Liver (tissue), 9 donors: ENCODE data around the gene TARDBP. TPM values are rescaled to one million over a fixed set of nuclear protein-coding genes. Genes with fewer than 3 reads are reported as not detected.
A peak's percentile ranks its signal among the peaks of the same experiment; 100 is the strongest.
"Not testable (repeated sequence)": the region's sequence is repeated elsewhere in the genome, so short reads cannot be mapped to it uniquely, and the experiment has no call there.

Experiments used
- DNase-seq: peaks from one replicate; pipeline ENCODE4 v3.0.0-alpha.2; 2017; ENCODE audit warnings: low spot score
- H3K27ac ChIP-seq, 2 donors: one replicate each; pipeline ENCODE4 v1.7.0; 2013; ENCODE audit warnings: inconsistent platforms in 2 of 2, low read length in 2 of 2, control low read depth in 1 of 2, low read depth in 1 of 2, mild to moderate bottlenecking in 1 of 2
- H3K27me3 ChIP-seq, 4 donors: one replicate each; pipeline versions ENCODE4 v1.6.1 to v1.7.0; 2013; ENCODE audit warnings: low read length in 3 of 4, inconsistent platforms in 1 of 4, mild to moderate bottlenecking in 1 of 4, moderate library complexity in 1 of 4; ENCODE audit not compliant: control insufficient read depth in 4 of 4, insufficient read depth in 4 of 4
- H3K36me3 ChIP-seq, 4 donors: one replicate each; pipeline versions ENCODE4 v1.6.1 to v1.7.0; 2013; ENCODE audit warnings: low read length in 3 of 4, mild to moderate bottlenecking in 3 of 4, low read depth in 1 of 4, moderate library complexity in 1 of 4; ENCODE audit not compliant: control insufficient read depth in 4 of 4, insufficient read depth in 3 of 4
- H3K4me1 ChIP-seq, 4 donors: one replicate each; pipeline versions ENCODE4 v1.6.1 to v1.7.0; 2013; ENCODE audit warnings: low read length in 3 of 4, mild to moderate bottlenecking in 3 of 4, moderate library complexity in 1 of 4; ENCODE audit not compliant: control insufficient read depth in 4 of 4, insufficient read depth in 4 of 4
- H3K4me3 ChIP-seq, 3 donors: one replicate each; pipeline versions ENCODE4 v1.6.1 to v1.7.0; 2013; ENCODE audit warnings: low read length in 3 of 3, control low read depth in 1 of 3, low read depth in 1 of 3, mild to moderate bottlenecking in 1 of 3
- H3K9ac ChIP-seq, 2 donors: one replicate each; pipeline ENCODE4 v1.7.0; 2013; ENCODE audit warnings: low read length in 2 of 2, mild to moderate bottlenecking in 2 of 2, moderate library complexity in 2 of 2, control low read depth in 1 of 2, low read depth in 1 of 2
- H3K9me3 ChIP-seq, 4 donors: one replicate each; pipeline versions ENCODE4 v1.6.1 to v1.7.0; 2013; ENCODE audit warnings: low read length in 3 of 4; ENCODE audit not compliant: control insufficient read depth in 4 of 4
- EGR1 ChIP-seq, 2 donors: IDR thresholded peaks; 2 replicates each; pipeline ENCODE4 v1.6.1; 2016 to 2018; ENCODE audit warnings: antibody characterized with exemption in 2 of 2, low read depth in 2 of 2
- FOXA1 ChIP-seq: IDR thresholded peaks from 2 replicates; pipeline ENCODE4 v1.6.1; 2016; ENCODE audit warnings: antibody characterized with exemption
- FOXA2 ChIP-seq: IDR thresholded peaks from 2 replicates; pipeline ENCODE4 v1.6.1; 2016; ENCODE audit warnings: antibody characterized with exemption
- GABPA ChIP-seq, 2 donors: IDR thresholded peaks in 1 of 2; conservative IDR thresholded peaks in 1 of 2; 2 replicates each; pipeline ENCODE4 v1.6.1; 2016; ENCODE audit warnings: antibody characterized with exemption in 2 of 2, mild to moderate bottlenecking in 1 of 2, moderate library complexity in 1 of 2
- HNF4A ChIP-seq, 2 donors: conservative IDR thresholded peaks; 2 replicates each; pipeline ENCODE4 v1.6.1; 2016; ENCODE audit warnings: antibody characterized with exemption in 2 of 2, mild to moderate bottlenecking in 2 of 2
- HNF4G ChIP-seq: IDR thresholded peaks from 2 replicates; pipeline ENCODE4 v1.6.1; 2016; ENCODE audit warnings: antibody characterized with exemption
- JUND ChIP-seq, 2 donors: IDR thresholded peaks; 2 replicates each; pipeline ENCODE4 v1.6.1; 2016; ENCODE audit warnings: antibody characterized with exemption in 2 of 2
- NR2F2 ChIP-seq: IDR thresholded peaks from 2 replicates; pipeline ENCODE4 v1.6.1; 2016; ENCODE audit warnings: antibody characterized with exemption
- RAD21 ChIP-seq, 2 donors: IDR thresholded peaks; 2 replicates each; pipeline ENCODE4 v1.6.1; 2016; ENCODE audit warnings: antibody characterized with exemption in 2 of 2, mild to moderate bottlenecking in 2 of 2
- RXRA ChIP-seq, 2 donors: IDR thresholded peaks; 2 replicates each; pipeline ENCODE4 v1.6.1; 2017 to 2018; ENCODE audit warnings: antibody characterized with exemption in 2 of 2, mild to moderate bottlenecking in 1 of 2
- SP1 ChIP-seq: IDR thresholded peaks from 2 replicates; pipeline ENCODE4 v1.6.1; 2018; ENCODE audit warnings: antibody characterized with exemption, mild to moderate bottlenecking
- YY1 ChIP-seq: IDR thresholded peaks from 2 replicates; pipeline ENCODE4 v1.6.1; 2016; ENCODE audit warnings: antibody characterized with exemption, mild to moderate bottlenecking
- WGBS: extraction: QIAGEN DNeasy Blood & Tissue Kit; methylation state at CpG from one replicate; pipeline ENCODE4 v1.1.7; 2013; 5-methylcytosine and 5-hydroxymethylcytosine counted together
- polyA plus RNA-seq, 2 donors: library from polyadenylated mRNA; stranded (reverse) in 1 of 2; unstranded in 1 of 2; fragments of 200-250 nt in 1 of 2; fragments of >200 nt in 1 of 2; fragmentation: Nextera tagmentation in 1 of 2; extraction: Ambion mirVana in 1 of 2; gene quantifications; one replicate each; pipeline versions ENCODE4 v1.2.1 to v1.2.3, GENCODE V29; 2013 to 2015
- total RNA-seq, 2 donors: library from RNA; depleted of rRNA; stranded (reverse); fragments of >200 nt; gene quantifications; one replicate each; pipeline ENCODE4 v1.2.3, GENCODE V29; 2014
- TF ChIP-seq, protein P1 (sequence below): IDR thresholded peaks from 2 replicates; pipeline ENCODE4 v1.6.1; 2016; ENCODE audit warnings: antibody characterized with exemption
- TF ChIP-seq, protein P2 (sequence below): IDR thresholded peaks from 2 replicates; pipeline ENCODE4 v1.6.1; 2016; ENCODE audit warnings: antibody characterized with exemption
- TF ChIP-seq, protein P3 (sequence below): IDR thresholded peaks from 2 replicates; pipeline ENCODE4 v1.6.1; 2016; ENCODE audit warnings: antibody characterized with exemption
- TF ChIP-seq, protein P4 (sequence below): fragments of 150-350 bp; IDR thresholded peaks from 2 replicates; pipeline ENCODE4 v1.5.1; 2017; ENCODE audit warnings: improper control_type of control experiment, low read depth, low read length; ENCODE audit not compliant: missing input control
- donor health status: healthy.
- donor health status: healthy.
- donor health status: healthy.
- donor health status: healthy.
- donor health status: healthy.

The TARDBP gene
- total and polyA plus RNA-seq, 4 donors: 44.4 to 87.6 (median 79.2) TPM

DNA sequence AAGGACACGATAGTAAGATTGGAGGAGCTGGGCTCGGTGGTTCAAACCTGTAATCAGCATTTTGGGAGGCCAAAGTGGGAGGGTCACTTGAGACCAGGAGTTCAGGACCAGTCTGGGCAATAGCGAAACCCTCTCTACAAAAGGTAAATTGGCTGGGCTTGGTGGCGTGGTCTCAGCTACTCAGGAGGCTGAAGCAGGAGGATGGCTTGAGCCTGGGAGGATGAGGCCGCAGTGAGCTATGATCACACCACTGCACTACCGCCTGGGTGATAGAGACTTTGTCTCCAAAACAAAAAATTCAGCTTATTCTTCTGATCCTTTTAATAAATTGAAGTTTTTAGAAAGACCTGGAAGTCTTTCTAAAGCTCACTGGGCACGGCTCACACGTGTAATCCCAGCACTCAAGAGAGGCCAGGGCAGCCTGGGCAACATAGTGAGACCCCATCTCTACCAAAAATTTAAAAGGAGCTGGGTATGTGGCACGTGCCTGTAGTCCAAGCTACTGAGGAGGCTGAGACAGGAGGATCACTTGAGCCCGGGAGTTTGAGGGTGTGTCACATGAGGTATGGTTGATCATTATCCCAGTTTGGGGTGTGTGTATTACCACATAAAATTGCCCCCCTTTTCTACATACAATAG lies 19.3 kb downstream of the TARDBP start:
- H3K9me3 ChIP-seq: no peaks in the 10 kb centered on the region
- no peak overlapping the region for H3K27ac ChIP-seq
- no peaks in the 10 kb centered on the region for H3K27me3 ChIP-seq
- H3K4me3 ChIP-seq: no peak overlapping the region
- 95% methylated on average over 10 of the region's 10 CpGs for WGBS
- TF ChIP-seq HNF4G: no peak
- H3K4me1 ChIP-seq: peaks cover 0 to 2% (median 0%) of the 10 kb centered on the region in 4 donors
- H3K36me3 ChIP-seq: peaks cover 8 to 58% (median 33%) of the 10 kb centered on the region in 4 donors
- DNase-seq: no peak
- H3K9ac ChIP-seq: no peak overlapping the region

DNA sequence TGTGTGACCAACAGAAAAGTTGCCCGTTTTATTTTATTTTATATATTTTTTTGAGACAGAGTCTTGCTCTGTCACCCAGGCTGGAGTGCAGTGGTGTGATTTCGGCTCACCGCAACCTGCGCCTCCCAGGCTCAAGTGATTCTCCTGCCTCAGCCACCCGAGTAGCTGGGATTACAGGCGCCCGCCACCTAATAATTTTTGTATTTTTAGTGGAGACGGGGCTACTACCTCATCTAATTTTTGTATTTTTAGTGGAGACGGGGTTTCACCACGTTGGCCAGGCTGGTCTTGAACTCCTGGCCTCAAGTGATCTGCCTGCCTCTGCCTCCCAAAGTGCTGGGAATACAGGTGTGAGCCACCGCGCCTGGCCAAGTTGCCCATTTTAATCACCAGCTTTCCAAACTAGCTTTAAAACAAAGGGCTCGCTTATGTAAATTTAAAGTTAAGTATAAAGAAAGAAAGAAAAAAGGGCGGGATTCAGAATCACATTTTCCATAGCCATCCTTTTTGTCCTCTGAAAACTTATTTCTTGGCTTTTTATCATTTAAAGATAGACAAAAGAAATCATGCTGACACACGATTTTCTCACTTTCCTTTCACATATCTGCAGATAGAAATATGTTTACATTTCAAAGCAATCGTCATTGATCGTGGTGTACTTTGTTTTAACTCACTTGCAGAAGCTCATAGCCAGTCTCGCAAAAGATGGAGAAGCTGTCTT lies 24.7 kb downstream of the TARDBP start:
- not testable (repeated sequence) for H3K27ac ChIP-seq, H3K9me3 ChIP-seq, H3K9ac ChIP-seq, DNase-seq, H3K27me3 ChIP-seq, H3K4me3 ChIP-seq, H3K4me1 ChIP-seq
- H3K36me3 ChIP-seq: peaks cover 0 to 71% (median 38%) of the 10 kb centered on the region in 4 donors
- WGBS: 67% methylated on average over 18 of the region's 18 CpGs

DNA sequence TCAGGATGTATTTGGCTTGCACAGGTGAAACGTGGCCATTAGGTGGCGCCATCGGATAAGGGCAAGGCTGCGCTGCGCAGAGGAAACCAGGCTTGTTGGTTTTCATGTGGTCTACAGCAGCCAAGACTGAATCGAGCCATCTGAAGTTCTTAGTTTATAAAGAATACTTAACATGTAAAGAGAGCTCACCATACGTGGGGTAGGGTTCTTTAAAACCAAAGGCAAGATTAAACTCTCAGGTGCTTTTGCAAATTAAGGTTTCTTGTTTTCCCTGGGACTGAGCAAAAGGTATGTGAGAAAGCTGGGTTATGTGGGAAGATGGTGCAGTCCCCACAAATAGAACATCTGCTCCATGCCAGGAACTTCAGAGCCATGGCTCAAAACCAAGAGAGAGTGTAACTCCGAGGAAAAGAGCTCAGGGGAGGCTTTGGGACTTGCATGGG lies 25.3 kb downstream of the TARDBP start:
- no peak overlapping the region for H3K4me3 ChIP-seq

DNA sequence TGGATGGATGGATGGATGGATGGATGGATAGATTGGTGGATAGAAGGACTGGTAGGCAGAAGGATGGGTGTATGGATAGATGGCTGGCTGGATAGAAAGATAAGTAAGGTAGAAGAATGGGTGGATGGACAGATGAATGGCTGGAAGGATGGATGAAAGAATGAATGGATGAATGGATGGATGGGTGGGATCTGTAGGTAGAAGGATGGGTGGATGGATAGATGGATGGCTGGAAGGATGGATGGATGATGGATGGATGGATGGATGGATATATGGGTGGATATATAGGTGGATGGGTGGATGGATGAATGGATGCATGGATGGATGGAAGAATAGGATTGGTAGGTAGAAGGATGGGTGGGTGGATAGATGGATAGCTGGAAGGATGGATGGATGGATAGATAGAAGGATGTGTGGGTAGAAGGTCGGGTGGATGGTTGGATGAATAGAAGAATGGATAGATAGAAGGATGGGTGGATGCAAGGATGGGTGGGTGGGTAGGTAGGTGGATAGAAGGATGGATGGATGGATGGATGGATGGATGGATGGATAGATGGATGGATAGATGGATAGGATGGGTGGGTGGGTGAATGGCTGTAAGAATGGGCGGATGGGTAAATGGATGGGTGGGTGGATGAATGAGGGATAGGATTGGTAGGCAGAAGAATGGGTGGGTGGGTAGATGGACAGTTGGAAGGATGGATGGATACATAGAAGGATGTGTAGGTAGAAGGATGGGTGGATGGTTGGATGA lies 27.1 kb downstream of the TARDBP start:
- WGBS: 86% methylated on average over 2 of the region's 2 CpGs
- no peak for TF ChIP-seq EGR1 (IDR thresholded peaks at IDR 0.05; ENCODE audit: low read depth in 2 of 2)
- no peak for TF ChIP-seq SP1
- TF ChIP-seq HNF4A (conservative IDR thresholded peaks at IDR 0.05): no peak
- no peak for TF ChIP-seq RXRA (IDR thresholded peaks at IDR 0.05)
- TF ChIP-seq FOXA1: no peak
- TF ChIP-seq GABPA (IDR thresholded peaks at IDR 0.05 in 1 of 2, conservative IDR thresholded peaks at IDR 0.05 in 1 of 2): no peak
- TF ChIP-seq JUND (IDR thresholded peaks at IDR 0.05): no peak
- TF ChIP-seq FOXA2: no peak
- no peak for TF ChIP-seq NR2F2
- TF ChIP-seq, protein P1, sequence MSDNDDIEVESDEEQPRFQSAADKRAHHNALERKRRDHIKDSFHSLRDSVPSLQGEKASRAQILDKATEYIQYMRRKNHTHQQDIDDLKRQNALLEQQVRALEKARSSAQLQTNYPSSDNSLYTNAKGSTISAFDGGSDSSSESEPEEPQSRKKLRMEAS: no peak
- TF ChIP-seq, protein P2, sequence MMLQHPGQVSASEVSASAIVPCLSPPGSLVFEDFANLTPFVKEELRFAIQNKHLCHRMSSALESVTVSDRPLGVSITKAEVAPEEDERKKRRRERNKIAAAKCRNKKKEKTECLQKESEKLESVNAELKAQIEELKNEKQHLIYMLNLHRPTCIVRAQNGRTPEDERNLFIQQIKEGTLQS: no peak
- TF ChIP-seq RAD21 (IDR thresholded peaks at IDR 0.05): no peak
- TF ChIP-seq, protein P3, sequence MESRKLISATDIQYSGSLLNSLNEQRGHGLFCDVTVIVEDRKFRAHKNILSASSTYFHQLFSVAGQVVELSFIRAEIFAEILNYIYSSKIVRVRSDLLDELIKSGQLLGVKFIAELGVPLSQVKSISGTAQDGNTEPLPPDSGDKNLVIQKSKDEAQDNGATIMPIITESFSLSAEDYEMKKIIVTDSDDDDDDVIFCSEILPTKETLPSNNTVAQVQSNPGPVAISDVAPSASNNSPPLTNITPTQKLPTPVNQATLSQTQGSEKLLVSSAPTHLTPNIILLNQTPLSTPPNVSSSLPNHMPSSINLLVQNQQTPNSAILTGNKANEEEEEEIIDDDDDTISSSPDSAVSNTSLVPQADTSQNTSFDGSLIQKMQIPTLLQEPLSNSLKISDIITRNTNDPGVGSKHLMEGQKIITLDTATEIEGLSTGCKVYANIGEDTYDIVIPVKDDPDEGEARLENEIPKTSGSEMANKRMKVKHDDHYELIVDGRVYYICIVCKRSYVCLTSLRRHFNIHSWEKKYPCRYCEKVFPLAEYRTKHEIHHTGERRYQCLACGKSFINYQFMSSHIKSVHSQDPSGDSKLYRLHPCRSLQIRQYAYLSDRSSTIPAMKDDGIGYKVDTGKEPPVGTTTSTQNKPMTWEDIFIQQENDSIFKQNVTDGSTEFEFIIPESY: no peak

More for the DNA sequence above, 25.3 kb downstream of the TARDBP start:
- H3K27me3 ChIP-seq: no peaks in the 10 kb centered on the region
- no peaks in the 10 kb centered on the region for H3K9me3 ChIP-seq
- TF ChIP-seq, protein P4, sequence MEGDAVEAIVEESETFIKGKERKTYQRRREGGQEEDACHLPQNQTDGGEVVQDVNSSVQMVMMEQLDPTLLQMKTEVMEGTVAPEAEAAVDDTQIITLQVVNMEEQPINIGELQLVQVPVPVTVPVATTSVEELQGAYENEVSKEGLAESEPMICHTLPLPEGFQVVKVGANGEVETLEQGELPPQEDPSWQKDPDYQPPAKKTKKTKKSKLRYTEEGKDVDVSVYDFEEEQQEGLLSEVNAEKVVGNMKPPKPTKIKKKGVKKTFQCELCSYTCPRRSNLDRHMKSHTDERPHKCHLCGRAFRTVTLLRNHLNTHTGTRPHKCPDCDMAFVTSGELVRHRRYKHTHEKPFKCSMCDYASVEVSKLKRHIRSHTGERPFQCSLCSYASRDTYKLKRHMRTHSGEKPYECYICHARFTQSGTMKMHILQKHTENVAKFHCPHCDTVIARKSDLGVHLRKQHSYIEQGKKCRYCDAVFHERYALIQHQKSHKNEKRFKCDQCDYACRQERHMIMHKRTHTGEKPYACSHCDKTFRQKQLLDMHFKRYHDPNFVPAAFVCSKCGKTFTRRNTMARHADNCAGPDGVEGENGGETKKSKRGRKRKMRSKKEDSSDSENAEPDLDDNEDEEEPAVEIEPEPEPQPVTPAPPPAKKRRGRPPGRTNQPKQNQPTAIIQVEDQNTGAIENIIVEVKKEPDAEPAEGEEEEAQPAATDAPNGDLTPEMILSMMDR: peak; percentile 96
- TF ChIP-seq YY1: peak; percentile 12
- TF ChIP-seq FOXA2: no peak
- no peak for TF ChIP-seq FOXA1
- TF ChIP-seq RAD21 (IDR thresholded peaks at IDR 0.05): peak; percentile 99
- no peak for TF ChIP-seq JUND (IDR thresholded peaks at IDR 0.05)
- no peak for TF ChIP-seq HNF4A (conservative IDR thresholded peaks at IDR 0.05)
- TF ChIP-seq HNF4G: no peak
- H3K27ac ChIP-seq: no peak overlapping the region
- no peak overlapping the region for H3K9ac ChIP-seq
- H3K4me1 ChIP-seq: no peaks in the 10 kb centered on the region
- 2% methylated on average over 8 of the region's 8 CpGs for whole genome bisulfite sequencing
- H3K36me3 ChIP-seq: peaks cover 0 to 77% (median 42%) of the 10 kb centered on the region in 4 donors
- peak; percentile 86 for DNase-seq

More for the DNA sequence above, 27.1 kb downstream of the TARDBP start:
- Histone ChIP-seq H3K9ac (no peak overlapping the region), H3K36me3 (peaks cover 6 to 76% (median 43%) of the 10 kb centered on the region in 4 donors), H3K4me1 (no peaks in the 10 kb centered on the region), H3K27ac (no peak overlapping the region), H3K27me3 (no peaks in the 10 kb centered on the region), H3K9me3 (no peaks in the 10 kb centered on the region), H3K4me3 (no peak overlapping the region)
- no peak for DNase-seq
